GM21526 (cell line): ENCODE measurements around the gene LRRC7.
"Not testable (repeated sequence)": the region's sequence is repeated elsewhere in the genome, so short reads cannot be mapped to it uniquely, and the experiment has no call there.

ENCODE experiments used
- ATAC-seq: cut with Tn5 transposase; IDR thresholded peaks from one replicate; pipeline ENCODE4 v1.9.1; 2021; ENCODE audit warnings: moderate library complexity; ENCODE audit not compliant: unreplicated experiment, low FRiP score

LRRC7 gene

GRCh38 chr1:69852706-69853105 is 285.0 kb downstream of the LRRC7 start:
- no peak for ATAC-seq

- ATAC-seq, result no peak
These were observed 290.8 kb downstream of the LRRC7 start for GRCh38 chr1:69858534-69858933.

- ATAC-seq, result no peak
These were observed 293.9 kb downstream of the LRRC7 start for GRCh38 chr1:69861641-69862040.

GRCh38 chr1:69862906-69863305 is 295.2 kb downstream of the LRRC7 start:
- no peak for ATAC-seq

GRCh38 chr1:69863704-69864103 is 296.0 kb downstream of the LRRC7 start:
- no peak for ATAC-seq

- no peak for ATAC-seq
These were observed 303.7 kb downstream of the LRRC7 start for GRCh38 chr1:69871412-69871811.

GRCh38 chr1:69878338-69878737 is 310.6 kb downstream of the LRRC7 start:
- ATAC-seq, result no peak

GRCh38 chr1:69888016-69888415 is 320.3 kb downstream of the LRRC7 start:
- ATAC-seq, result not testable (repeated sequence)

GRCh38 chr1:69888657-69889056 is 320.9 kb downstream of the LRRC7 start:
- no peak for ATAC-seq

GRCh38 chr1:69898403-69898947 is 330.8 kb downstream of the LRRC7 start:
- no peak for ATAC-seq

- no peak for ATAC-seq
These were observed 343.6 kb downstream of the LRRC7 start for GRCh38 chr1:69911301-69911801.

- ATAC-seq, result no peak
These were observed 346.3 kb downstream of the LRRC7 start for GRCh38 chr1:69913977-69914376.

GRCh38 chr1:69914976-69915765 is 347.4 kb downstream of the LRRC7 start:
- no peak for ATAC-seq

- no peak for ATAC-seq
These were observed 351.6 kb downstream of the LRRC7 start for GRCh38 chr1:69919129-69919921.

- no peak for ATAC-seq
These were observed 352.2 kb downstream of the LRRC7 start for GRCh38 chr1:69919922-69920273.

- ATAC-seq, result no peak
These were observed 352.7 kb downstream of the LRRC7 start for GRCh38 chr1:69920426-69920825.

GRCh38 chr1:69921486-69921885 is 353.8 kb downstream of the LRRC7 start:
- ATAC-seq, result no peak

GRCh38 chr1:69928234-69928633 is 360.5 kb downstream of the LRRC7 start:
- not testable (repeated sequence) for ATAC-seq

GRCh38 chr1:69929308-69930057 is 361.8 kb downstream of the LRRC7 start:
- ATAC-seq, result no peak

GRCh38 chr1:69930396-69930795 is 362.7 kb downstream of the LRRC7 start:
- no peak for ATAC-seq

- no peak for ATAC-seq
These were observed 365.0 kb downstream of the LRRC7 start for GRCh38 chr1:69932760-69933159.
